Measurements from ENCODE around the gene CARS2. TPM values are rescaled to one million over a fixed set of nuclear protein-coding genes. Genes with fewer than 3 reads are reported as not detected.

The CARS2 gene
- polyA plus RNA-seq, 2 of the 4 experiments (the other 2 are of a cell fraction): 31.5 to 41.4 TPM

GRCh38 chr13:110616103-110617101 lies 89.5 kb downstream of the CARS2 start:
- H3K4me3 ChIP-seq: peak overlapping the region; percentile 98
- peak overlapping the region; percentile 99 for H3K4me2 ChIP-seq
- ChIA-PET POLR2A (interaction anchor here (1.2 kb wide), 1 partner anchor 96 kb away, joined by 5 read pairs; no protein-coding TSS in a partner anchor), CTCF (interaction anchor here (0.8 kb wide), 1 partner anchor 22 kb away, joined by 3 read pairs; no protein-coding TSS in a partner anchor)
- TF ChIP-seq CEBPB (IDR thresholded peaks at IDR 0.05): no peak
- TF ChIP-seq CTCF (IDR thresholded peaks at IDR 0.05): 0 out of 3 replicates have a peak, but pooled peaks have one; percentile 7
- DNase-seq (ENCODE audit: low read depth in 1 of 2, low spot score in 1 of 2) (peak; percentile 33 to 36), FAIRE-seq (no peak), ATAC-seq (peak; percentile 30 to 43)
- peaks cover 15% of the 10 kb centered on the region; the same call in 2 of the 3 replicates for H3K4me1 ChIP-seq
- peak overlapping the region; percentile 92 to 98 for H3K27ac ChIP-seq
- peaks cover 5% of the 10 kb centered on the region; the same call in 1 of the 3 replicates for H3K9me3 ChIP-seq
- WGBS (ENCODE audit: missing lambda C conversion rate): 33% methylated on average over 9 of the region's 37 CpGs

GRCh38 chr13:110615322-110616102 lies 90.4 kb downstream of the CARS2 start, which contains the start of gene NAXD:
TSS of gene NAXD (plus strand) at chr13:110615545. CDS start at chr13:110615602, 57 bp downstream.
- Histone ChIP-seq H3K4me3 (peak within 1 kb of the TSS; percentile 98), H3K4me1 (peaks cover 15% of the 10 kb centered on the region; the same call in 2 of the 3 replicates), H3K27ac (peak within 1 kb of the TSS; percentile 92 to 98), H3K9me3 (peaks cover 5% of the 10 kb centered on the region; the same call in 1 of the 3 replicates), H3K4me2 (peak within 1 kb of the TSS; percentile 99)
- POLR2A ChIA-PET: interaction anchor here (0.6 to 1.2 kb wide), 5 partner anchors 69 to 100 kb away, joined by 3 to 9 read pairs (median 5); no protein-coding TSS in a partner anchor
- no CpG with 5 or more reads among the region's 95 CpGs for WGBS (ENCODE audit: missing lambda C conversion rate)
- CTCF ChIA-PET: interaction anchor here (1.2 kb wide), 1 partner anchor 22 kb away, joined by 6 read pairs; no protein-coding TSS in a partner anchor
- peak; percentile 95 to 99 for ATAC-seq
- TF ChIP-seq POLR2A (IDR thresholded peaks at IDR 0.05; ENCODE audit: low read length) (peak; percentile 65), FOSB (CRISPR knock-in tag; IDR thresholded peaks at IDR 0.05) (no peak), MAX (IDR thresholded peaks at IDR 0.05) (peak; percentile 58), BCL3 (IDR thresholded peaks at IDR 0.05) (peak; percentile 44; the same call in 1 of the 3 replicates), JUN (IDR thresholded peaks at IDR 0.05) (peak in 1 of 2 experiments; percentile 57; a peak in 3 of 5 replicates), KDM5A (IDR thresholded peaks at IDR 0.05) (no peak; the same call in 1 of the 2 replicates), PHF8 (IDR thresholded peaks at IDR 0.05; ENCODE audit: borderline replicate concordance, low read depth) (peak; percentile 69), PBX3 (IDR thresholded peaks at IDR 0.05) (peak; percentile 92)
- DNase-seq (ENCODE audit: low read depth in 1 of 2, low spot score in 1 of 2): peak; percentile 94 to 99
- no peak for FAIRE-seq

GRCh38 chr13:110615005-110615321 lies 91.0 kb downstream of the CARS2 start:
- POLR2A ChIA-PET: interaction anchor here (0.6 to 1.2 kb wide), 4 partner anchors 68 to 100 kb away, joined by 3 to 9 read pairs (median 4); no protein-coding TSS in a partner anchor
- CTCF ChIA-PET: interaction anchor here (1.2 kb wide), 1 partner anchor 22 kb away, joined by 6 read pairs; no protein-coding TSS in a partner anchor
- Histone ChIP-seq H3K4me3 (peak overlapping the region; percentile 98), H3K4me1 (peaks cover 15% of the 10 kb centered on the region; the same call in 2 of the 3 replicates), H3K4me2 (peak overlapping the region; percentile 99), H3K9me3 (peaks cover 5% of the 10 kb centered on the region; the same call in 1 of the 3 replicates), H3K27ac (peak overlapping the region; percentile 92 to 98)
- WGBS (ENCODE audit: missing lambda C conversion rate): 75% methylated on average over 9 of the region's 11 CpGs
- DNase-seq (ENCODE audit: low read depth in 1 of 2, low spot score in 1 of 2): no peak
- ATAC-seq: peak in 1 of 2 experiments; percentile 16; a peak in 1 of 6 replicates
- no peak for FAIRE-seq
- TF ChIP-seq TP53 (CRISPR knock-in tag; IDR thresholded peaks at IDR 0.05): no peak
- no peak for TF ChIP-seq BCL3 (IDR thresholded peaks at IDR 0.05)
- TF ChIP-seq KDM1A (IDR thresholded peaks at IDR 0.05; ENCODE audit: low read depth): no peak
- no peak for TF ChIP-seq EHF (CRISPR knock-in tag; IDR thresholded peaks at IDR 0.05)
